HTR-8/SVneo (cell line): ENCODE measurements around the gene SNX24.

ENCODE experiments used
- DNase-seq: peaks from one replicate; pipeline ENCODE4 v3.0.0; 2011; ENCODE audit warnings: low spot score, mixed read lengths; ENCODE audit not compliant: insufficient read length
- FAIRE-seq: peaks from 2 replicates; lab custom pipeline; 2011; peaks lifted over from hg19 to GRCh38; lab: Jason Lieb, UNC

SNX24 gene

GRCh38 chr5:122997294-122997693 lies 151.9 kb downstream of the SNX24 start:
- no peak for DNase-seq
- no peak for FAIRE-seq

DNA sequence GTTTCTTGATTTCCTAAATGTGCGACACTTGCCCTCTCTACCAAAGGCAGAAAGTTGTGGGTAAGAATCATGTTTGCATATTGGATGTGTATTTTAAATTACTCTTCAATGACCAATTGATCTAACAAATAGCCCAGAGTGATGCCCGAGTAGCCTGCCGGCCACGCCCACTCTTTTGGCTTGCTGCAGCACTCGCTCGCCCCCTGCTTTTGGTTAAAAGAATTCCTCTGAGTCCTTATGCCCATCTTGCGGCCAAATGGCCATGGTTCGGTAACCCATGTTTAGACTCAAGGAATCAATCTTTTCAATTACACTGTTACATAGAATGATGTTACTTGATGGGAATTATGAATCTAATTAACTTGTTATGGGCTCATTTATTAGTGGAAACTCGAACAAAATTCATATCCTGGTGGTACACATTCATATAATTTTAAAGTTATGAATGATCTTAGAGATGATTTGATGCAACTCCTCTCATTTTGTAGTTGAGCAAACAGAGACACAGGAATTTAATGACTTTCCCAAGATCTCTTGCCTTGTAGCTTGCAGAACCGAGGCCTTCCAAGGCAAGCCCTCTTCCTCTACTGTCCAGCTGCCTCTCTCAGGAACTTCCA lies 154.6 kb downstream of the SNX24 start:
- FAIRE-seq (no peak), DNase-seq (peak; percentile 22)

DNA sequence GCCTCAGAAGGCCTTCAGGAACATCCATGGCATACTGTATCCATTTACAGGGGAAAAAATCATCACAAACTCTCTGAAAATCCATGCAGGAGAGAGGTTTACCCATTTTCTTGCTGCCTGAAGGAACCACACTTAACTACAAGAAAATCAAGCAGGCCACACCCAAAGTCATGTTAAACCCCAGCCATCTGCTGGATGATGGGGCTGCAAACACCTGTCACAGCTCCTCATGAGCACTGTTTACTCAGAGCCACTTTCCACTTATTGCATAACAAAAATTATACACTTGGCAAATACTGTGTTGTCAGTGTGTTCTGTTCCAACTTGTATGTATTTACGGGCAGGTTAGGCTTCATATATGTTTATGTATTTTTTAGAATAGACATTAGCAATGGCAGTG lies 155.3 kb downstream of the SNX24 start:
- FAIRE-seq (no peak), DNase-seq (no peak)

DNA sequence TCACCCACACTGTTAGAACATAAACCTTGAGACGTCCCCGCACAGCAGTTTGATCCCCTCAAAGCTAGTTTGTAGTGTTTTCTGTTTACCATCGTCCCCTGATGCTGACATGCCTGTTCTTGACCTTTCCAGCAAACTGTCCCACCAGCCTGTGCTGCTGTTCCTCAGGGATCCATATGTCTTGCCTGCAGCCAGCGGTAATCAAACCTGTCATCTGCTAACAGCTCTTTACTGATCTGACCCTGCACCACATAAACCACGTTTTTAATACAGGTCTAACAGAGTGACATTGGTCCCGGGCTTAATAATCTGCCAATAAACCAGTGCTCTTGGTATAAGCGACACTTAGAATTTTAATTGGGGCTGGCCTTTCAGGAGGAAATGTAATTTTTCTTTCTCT lies 156.4 kb downstream of the SNX24 start:
- FAIRE-seq: no peak
- no peak for DNase-seq

DNA sequence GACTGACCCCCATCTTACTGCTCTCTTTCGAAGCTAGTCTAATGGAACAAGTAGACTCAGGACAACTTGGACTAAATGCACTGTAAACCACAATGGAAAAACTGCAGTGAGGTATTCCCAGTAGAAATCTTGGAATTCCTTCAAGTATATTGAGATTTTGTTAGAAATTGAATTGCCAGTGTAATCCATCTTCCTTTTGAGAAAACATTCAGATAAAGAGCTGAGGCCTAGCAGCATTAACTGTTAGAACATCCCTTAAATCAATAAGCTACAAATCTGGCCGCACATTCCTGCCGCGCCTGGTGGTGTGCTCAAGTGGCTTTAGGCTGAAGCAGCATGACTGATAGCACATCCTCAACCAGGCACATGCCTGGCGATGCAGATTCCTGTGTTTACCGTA lies 161.8 kb downstream of the SNX24 start:
- FAIRE-seq (no peak), DNase-seq (no peak)

- no peak for FAIRE-seq
Measured at GRCh38 chr5:123007754-123008153, 162.3 kb downstream of the SNX24 start.

GRCh38 chr5:123012321-123012720 lies 166.9 kb downstream of the SNX24 start:
- no peak for FAIRE-seq
- no peak for DNase-seq

More at GRCh38 chr5:123007754-123008153, 162.3 kb downstream of the SNX24 start:
- DNase-seq: no peak

DNA sequence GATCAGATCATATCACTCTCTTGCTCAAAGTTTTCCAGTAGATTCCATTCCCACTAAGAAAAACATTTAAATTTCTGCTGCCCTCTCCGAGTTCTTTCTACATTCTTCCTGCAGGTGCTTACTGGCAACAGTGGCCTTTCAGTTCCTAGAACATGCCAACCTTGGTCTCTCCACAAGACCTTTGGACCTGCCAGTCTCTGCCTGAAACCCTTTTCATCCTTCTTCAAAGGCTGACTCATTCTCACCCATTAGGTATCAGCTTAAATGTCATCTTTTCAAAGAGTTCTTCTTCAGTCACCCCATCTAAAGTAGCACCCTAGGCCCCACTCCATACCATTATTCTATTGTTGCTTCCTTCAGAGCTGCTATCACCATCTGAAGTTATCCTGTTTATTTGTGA lies 169.3 kb downstream of the SNX24 start:
- DNase-seq (no peak), FAIRE-seq (no peak)

DNA sequence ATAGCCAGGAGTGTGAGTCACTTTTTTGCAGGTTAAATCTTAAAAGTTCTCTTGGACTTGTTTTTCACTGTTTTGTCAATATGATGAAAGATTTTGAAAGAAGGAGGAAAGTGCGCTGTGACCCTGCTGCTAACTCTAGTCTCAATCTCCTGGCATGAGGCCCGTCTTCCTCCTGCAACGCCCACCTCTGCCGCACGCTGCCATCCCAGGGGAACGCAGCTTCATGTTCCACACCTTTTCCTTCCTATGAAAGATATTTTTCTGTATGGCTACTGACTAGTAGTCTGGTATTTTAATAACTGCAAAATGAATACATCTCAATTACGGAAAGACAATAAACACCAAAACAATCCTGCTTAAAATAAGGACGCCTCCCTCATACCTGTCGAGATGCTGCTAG lies 182.8 kb downstream of the SNX24 start:
- no peak for DNase-seq
- no peak for FAIRE-seq

- FAIRE-seq (no peak), DNase-seq (no peak)
Measured at GRCh38 chr5:123033157-123033671, 187.8 kb downstream of the SNX24 start.

DNA sequence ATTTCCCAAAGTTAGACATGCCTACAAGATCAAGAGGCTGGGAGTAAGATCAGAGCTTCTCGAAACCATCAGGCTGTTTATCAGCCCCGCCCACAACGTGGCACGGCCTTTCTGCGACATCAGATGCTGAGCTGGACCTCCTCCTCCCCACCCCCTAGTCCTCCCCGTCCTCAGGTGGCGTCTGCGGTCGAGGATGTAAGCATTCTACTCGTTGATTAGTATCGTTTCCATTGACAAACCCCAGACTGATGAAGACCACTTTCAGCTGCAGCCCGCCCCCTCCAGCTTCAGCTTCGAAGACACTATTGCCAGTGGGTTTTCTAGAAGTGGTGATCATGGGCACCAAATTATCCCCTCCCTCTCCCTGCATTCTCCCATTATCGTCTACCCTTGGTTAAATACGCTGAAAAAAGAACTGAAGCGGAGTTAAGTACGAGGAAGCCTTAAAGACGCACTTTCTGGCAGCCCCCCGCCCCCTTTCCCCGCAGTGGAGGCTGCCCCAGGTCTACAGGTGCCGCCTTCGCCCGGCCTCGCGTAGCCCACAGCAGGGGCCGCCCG lies 190.0 kb downstream of the SNX24 start:
- FAIRE-seq: no peak
- DNase-seq: no peak

DNA sequence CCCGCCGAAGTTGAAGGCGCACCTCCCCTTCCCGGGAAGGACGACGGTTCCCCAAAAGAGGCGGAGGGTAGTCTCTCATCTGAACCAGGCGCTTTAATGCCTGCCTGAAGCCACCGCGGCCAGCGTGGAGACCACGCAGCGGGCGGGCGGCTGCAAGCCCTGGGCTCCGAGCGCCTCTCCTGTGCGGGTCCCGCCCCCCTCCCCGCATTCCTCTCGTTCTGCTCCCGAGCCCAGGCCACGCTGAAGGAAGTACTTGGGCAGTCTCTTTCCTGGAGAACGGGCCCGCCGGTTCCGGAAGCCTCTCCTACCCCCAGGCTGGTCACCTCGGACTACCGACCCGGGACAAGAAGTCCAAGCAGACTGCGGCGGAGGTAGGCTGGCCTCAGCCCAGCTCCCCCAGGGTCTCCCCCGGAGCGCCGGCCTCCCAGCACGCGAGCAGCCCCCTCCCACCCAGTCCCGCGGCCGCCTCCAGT lies 190.5 kb downstream of the SNX24 start:
- FAIRE-seq (no peak), DNase-seq (peak; percentile 31)

DNA sequence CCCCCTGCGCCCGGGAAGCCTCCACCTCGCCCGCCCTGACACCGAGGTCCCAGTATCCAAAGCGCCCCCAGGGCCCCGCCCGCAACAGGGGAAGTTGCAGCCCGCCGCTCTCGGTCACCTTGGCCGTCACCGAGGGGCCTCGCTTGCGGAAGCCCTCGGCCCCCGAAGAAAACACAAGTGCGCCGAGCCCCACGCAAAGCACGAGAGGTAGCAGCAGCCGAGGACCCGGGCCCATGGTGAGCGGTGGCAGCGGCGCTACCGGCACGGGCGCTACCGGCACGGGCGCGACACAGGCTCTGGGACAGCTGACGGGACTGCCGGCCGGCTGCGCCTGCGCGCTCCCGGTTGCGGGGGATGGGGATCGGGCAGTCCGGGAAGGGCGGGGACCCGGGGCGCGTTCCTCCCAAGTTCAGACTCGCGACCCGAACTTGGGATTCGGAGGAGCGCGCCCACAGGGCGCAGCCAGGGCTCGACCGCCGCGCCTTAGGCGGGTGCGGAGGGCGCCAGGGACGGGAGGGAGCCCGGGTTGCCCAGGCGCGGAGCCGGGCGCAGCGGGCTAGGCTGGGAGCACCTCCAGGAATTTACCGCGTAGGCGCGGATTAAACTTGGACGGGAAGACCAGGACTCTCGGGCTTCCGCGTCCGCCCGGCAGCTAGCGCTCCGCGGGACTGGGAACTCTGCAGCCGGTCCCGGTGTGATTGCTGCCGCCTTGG lies 191.1 kb downstream of the SNX24 start, which contains the start of gene PPIC:
PPIC (minus strand) TSS at position 335 of the 713 bp plus-strand sequence; CDS start at position 235, 100 bp downstream.
- DNase-seq (peak; percentile 89), FAIRE-seq (no peak)

GRCh38 chr5:123037104-123037418 lies 191.6 kb downstream of the SNX24 start:
- FAIRE-seq: no peak

DNA sequence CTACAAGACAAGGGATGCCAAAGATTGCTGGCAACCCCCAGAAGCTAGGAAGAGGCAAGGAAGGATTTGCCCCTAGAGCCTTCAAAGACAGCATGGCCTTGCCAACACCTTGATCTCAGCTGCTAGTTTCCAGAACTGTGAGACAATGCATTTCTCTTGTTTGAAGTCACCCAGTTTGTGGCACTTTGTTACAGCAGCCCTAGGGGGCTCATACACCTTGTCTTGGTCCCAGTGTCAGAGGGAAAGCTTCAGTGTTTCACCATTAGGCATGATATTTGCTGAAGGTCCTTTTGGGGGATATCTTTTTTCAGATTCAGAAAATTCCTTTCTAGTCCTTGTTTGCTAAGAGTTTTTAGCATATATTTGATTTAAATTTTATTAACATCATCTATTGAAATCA lies 194.3 kb downstream of the SNX24 start:
- DNase-seq (no peak), FAIRE-seq (no peak)

More at GRCh38 chr5:123037104-123037418, 191.6 kb downstream of the SNX24 start:
- no peak for DNase-seq

DNA sequence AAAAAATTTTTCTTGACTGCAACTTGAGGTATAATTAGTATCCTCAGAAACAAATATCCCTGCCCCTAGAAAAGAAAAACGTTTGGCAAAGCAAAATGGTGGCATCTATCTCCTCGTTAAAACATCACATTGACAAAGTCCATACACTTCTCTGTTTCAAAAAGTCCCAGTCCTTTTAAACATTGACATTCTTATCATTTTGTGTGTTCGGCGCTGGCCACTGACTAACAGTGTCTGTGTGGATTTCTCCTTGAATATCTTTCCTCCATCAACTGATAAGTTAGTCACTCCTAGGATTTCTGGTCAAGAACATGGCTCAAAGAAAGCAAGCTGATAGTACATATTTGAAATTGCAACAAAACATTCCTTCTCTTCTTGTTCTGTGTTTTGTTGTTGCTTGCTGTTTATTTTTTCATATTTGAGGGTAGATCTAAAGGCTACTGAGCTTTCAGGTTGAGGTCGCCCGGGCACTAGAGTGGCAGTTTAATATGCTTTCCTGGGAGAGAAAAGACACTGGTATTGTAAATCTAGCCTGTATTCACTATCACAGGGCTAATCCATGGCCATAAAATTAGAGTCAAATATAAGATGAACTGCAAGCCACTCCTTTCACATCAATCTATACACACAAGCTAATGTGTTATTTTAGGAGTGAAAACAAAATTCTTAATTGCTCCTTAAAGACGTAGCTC lies 199.7 kb downstream of the SNX24 start:
- no peak for DNase-seq
- no peak for FAIRE-seq

DNA sequence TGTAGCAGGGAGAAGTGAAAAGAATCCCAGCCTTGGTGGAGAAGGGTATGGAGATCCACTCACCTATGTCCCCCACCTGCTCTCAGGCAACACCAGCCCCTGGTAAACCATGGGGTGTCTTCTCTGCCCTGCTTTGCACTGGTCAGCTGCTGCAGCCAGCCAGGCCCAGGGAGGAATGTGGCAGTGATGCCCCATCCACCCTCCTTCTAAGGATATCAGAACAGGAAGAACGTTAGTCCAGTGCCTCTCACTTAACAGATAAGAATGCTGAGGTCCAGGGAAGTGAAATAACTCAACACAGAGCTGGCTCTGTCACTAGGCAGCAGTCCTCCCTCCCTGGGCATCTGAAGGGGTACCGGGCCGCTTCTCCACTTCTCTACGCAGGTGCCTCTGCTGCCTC lies 200.8 kb downstream of the SNX24 start:
- DNase-seq (no peak), FAIRE-seq (no peak)

GRCh38 chr5:123047706-123048105 lies 202.3 kb downstream of the SNX24 start:
- FAIRE-seq (no peak), DNase-seq (no peak)

DNA sequence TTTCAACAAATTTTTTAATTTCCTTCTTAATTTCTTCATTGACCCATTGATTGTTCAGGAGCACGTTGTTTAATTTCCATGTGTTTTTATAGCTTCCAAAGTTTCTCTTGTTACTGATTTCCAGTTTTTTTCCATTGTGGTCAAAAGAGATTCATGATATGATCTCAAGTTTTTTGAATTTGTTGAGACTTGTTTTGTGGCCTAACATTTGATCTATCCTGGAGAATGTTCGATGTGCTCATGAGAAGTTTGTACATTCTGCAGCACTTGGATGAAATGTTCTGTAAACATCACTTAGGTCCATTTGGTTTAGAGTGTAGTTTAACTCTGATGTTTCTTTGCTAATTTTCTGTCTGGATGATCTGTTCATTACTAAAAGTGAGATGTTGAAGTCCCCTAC lies 205.8 kb downstream of the SNX24 start:
- no peak for FAIRE-seq
- DNase-seq: no peak
